ENCODE results near the gene GPR18.

Gene GPR18

GRCh38 chr13:99290894-99291293 lies 32.7 kb upstream of the GPR18 start:
- no peak for DNase-seq (ENCODE audit: low spot score)

- no peak for DNase-seq (ENCODE audit: low spot score)
These were observed 31.6 kb upstream of the GPR18 start for GRCh38 chr13:99289674-99290337.

- DNase-seq (ENCODE audit: low spot score): no peak
These were observed 31.1 kb upstream of the GPR18 start for GRCh38 chr13:99289271-99289670.

DNA sequence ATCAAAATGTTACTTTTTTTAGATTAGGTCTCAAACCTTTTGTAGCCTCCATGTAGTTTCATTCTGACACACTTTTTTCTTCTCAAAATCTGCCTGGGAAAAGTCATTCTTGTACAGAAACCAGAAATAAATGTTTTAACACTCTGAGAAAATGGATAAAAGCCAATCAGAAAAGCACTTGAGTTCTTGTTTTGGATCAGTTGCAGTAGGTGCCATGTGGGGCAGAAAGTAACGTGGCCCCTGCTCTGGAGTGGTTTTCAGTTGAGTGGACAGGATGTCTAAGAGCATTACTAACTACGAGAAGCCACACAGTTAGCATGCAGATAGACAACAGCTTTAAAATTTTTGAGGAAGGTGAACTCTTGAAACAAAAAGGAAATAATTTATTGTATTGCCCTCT lies 29.9 kb upstream of the GPR18 start:
- DNase-seq (ENCODE audit: low spot score): no peak

GRCh38 chr13:99287551-99287950 lies 29.4 kb upstream of the GPR18 start:
- DNase-seq (ENCODE audit: low spot score): no peak

GRCh38 chr13:99285432-99286182 lies 27.4 kb upstream of the GPR18 start:
- no peak for DNase-seq (ENCODE audit: low spot score)

GRCh38 chr13:99282264-99283231 lies 24.4 kb upstream of the GPR18 start:
- no peak for DNase-seq (ENCODE audit: low spot score)

- DNase-seq (ENCODE audit: low spot score): no peak
These were observed 23.7 kb upstream of the GPR18 start for GRCh38 chr13:99281811-99282263.

- no peak for DNase-seq (ENCODE audit: low spot score)
These were observed 22.0 kb upstream of the GPR18 start for GRCh38 chr13:99280166-99280565.

DNA sequence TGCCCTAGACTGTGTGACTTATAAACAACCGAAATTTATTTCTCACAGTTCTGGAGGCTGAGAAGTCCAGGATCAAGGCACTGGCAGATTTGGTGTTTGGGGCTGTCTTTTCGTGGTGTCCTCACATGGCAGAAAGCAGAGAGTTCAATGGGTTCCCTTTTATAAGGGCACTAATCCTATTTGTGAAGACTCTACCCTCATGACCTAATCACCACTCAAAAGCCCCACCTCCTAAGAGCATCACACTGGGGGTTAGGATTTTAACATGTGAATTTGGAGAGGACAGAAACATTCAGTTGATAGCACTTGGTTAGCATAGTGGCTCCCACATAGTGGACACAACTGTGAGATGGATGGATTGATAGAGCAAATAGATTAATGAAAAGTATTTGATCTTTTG lies 21.5 kb upstream of the GPR18 start:
- DNase-seq (ENCODE audit: low spot score): no peak

DNA sequence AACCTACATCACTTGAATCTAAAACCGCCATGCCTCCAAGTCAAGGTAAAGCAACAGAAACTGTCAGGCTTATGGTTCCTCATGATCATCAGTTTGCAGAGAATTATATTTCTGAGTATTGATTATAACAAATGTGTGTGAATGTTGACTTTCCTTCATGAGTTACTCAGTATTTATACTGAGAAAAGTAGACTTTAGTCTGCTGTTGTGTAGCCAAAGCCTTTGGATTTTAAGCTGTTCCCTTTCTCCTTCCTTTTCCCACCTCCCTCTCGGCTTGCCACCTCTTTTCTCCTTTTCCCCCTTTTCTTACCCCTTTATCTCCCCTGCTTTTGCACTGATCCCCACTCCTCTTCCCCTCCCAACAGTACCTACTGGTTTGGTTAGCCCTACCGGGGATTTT lies 20.7 kb upstream of the GPR18 start:
- no peak for DNase-seq (ENCODE audit: low spot score)

DNA sequence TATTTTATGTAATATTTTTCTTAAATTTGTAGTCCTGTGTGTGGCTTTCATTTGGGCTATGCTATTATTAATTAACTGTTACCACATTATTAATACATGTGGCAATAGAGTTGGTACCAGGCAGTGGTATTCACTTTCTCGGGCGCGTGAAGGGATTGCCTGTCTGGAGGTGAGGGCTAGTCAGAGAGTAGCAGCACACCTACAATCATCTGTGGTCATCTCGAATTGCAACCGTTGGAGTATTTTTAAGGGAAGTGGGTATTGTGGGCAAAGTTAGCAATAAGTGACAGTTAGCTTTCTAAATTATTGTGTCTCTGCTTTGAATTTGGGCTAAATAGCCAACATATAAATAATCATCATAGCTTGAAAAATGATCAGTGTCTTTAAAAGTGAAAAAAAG lies 20.0 kb upstream of the GPR18 start:
- DNase-seq (ENCODE audit: low spot score): no peak

DNA sequence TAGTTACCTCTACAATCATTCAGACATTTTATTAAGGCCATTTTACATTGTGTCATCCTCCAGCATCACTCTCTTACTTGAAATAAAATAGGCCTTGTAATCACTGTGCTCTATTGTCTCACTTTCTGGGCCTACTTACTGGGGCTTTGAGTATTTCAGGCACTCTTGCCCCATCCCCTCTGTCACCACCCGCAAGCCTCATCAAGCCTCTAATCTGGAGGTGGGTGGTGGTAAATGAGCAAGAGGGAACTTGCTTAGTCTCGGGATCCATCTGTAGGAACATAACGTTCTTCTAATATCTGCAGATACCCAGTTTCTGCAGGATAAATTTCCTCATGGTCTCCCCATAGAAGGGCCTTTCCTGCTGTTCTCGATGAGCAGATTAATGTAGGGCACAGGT lies 19.4 kb upstream of the GPR18 start:
- DNase-seq (ENCODE audit: low spot score): no peak

- no peak for DNase-seq (ENCODE audit: low spot score)
These were observed 18.5 kb upstream of the GPR18 start for GRCh38 chr13:99276706-99277105.

- no peak for DNase-seq (ENCODE audit: low spot score)
These were observed 16.9 kb upstream of the GPR18 start for GRCh38 chr13:99275093-99275469.

GRCh38 chr13:99273128-99273527 lies 14.9 kb upstream of the GPR18 start:
- no peak for DNase-seq (ENCODE audit: low spot score)

DNA sequence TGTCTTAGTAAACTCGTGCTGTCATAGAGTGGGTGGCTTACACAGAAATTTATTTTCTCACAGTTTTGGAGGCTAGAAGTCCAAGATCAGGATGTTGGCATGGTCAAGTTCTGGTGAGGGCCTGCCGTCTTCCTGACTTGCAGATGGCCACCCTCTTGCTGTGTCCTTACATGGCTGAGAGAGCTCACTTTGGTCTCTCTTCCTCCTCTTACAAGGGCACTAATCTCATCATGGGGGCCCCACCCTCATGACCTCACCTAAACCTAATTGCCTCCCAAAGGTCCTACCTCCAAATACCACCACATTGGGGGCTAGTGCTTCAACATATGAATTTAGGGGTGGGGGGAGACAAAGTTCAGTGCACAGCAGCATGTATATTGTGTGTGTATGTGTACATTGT lies 14.3 kb upstream of the GPR18 start:
- DNase-seq (ENCODE audit: low spot score): no peak

- no peak for DNase-seq (ENCODE audit: low spot score)
These were observed 13.1 kb upstream of the GPR18 start for GRCh38 chr13:99271249-99271648.

GRCh38 chr13:99270518-99270917 lies 12.3 kb upstream of the GPR18 start:
- DNase-seq (ENCODE audit: low spot score): no peak

DNA sequence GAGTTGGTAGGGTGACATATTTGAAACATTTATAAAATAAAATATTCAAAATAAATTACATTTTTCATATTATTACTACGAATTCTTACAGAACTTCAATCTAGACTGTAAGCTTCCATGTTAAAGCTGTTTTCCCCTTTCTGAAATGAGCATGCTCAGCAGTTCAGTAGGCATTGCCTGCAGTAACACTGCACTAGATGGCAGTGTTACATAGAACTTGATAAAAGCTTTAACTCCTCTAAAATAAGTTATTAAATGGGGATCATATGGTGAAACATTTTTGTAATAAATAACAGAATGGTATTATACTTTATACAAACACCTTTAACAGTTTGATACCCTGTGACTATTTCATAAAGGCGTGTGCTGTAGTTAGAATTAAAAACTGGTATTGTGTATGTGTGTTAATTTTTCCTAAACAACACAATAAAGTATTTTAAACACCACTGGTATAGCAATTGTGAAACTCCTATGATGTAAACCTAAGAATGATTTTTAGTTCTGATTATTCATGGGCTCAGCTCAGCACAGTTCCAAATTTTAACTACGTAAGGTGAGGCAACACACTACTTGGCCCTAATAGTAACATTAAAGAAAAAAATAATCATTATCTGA lies 11.6 kb upstream of the GPR18 start:
- no peak for DNase-seq (ENCODE audit: low spot score)

DNA sequence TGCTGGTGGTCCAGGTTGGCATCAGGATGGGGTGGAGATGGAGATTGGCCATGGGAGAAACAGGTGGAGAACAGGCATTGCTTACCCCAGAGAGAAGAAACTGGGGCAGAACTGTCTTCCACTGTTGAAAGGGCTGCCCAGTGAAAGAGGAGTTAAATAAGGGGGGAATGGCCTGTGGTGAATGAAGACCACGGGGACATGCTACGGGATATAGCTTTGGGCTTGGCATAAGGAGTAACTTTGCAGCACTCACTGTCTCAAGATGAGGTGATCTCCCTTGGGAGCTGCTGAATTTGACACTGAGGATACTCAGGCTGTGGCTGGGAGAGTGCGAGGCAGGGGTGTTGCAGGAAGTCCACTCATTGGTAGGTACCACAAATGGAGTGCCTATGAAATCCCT lies 10.6 kb upstream of the GPR18 start:
- no peak for DNase-seq (ENCODE audit: low spot score)

DNA sequence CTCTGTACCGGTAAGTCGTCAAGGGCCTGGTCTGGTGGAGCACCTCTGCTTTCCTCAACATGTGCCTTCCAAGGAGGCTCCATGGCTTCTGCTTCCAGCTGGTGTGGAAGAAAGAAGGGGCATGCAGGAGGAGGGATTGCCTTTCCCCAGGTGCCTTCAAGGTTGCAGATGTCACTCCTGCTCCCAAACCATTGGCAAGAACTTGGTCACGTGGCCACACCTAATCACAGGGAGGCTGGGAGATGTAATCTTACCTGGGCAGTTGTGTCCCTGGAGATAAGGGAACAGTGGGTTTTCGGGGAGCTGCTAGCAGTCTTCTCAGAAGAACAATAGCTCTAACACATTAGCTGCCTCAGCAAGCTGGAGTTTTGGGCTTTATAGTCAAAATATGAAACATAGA lies 9.7 kb upstream of the GPR18 start:
- no peak for DNase-seq (ENCODE audit: low spot score)

Data from SK-N-DZ (cell line).